IgD-negative memory B cell (primary cell): Measurements from ENCODE around the gene AQP12B. TPM values are rescaled to one million over a fixed set of nuclear protein-coding genes. Genes with fewer than 3 reads are reported as not detected.
"Not testable (repeated sequence)": the region's sequence is repeated elsewhere in the genome, so short reads cannot be mapped to it uniquely, and the experiment has no call there.

Experiments
- H3K27ac Mint-ChIP-seq, 3 donors: one replicate each; pipeline ENCODE4 v1.8.0; 2020 to 2022; ENCODE audit warnings: mild to moderate bottlenecking in 3 of 3, mixed read lengths in 3 of 3, moderate library complexity in 1 of 3
- H3K27me3 Mint-ChIP-seq: one replicate; pipeline ENCODE4 v1.8.0; 2021; ENCODE audit warnings: mixed read lengths
- H3K36me3 Mint-ChIP-seq: one replicate; pipeline ENCODE4 v1.8.0; 2020; ENCODE audit warnings: mild to moderate bottlenecking, mixed read lengths
- H3K4me1 Mint-ChIP-seq, 3 donors: one replicate each; pipeline ENCODE4 v1.8.0; 2020 to 2022; ENCODE audit warnings: mixed read lengths in 3 of 3, mild to moderate bottlenecking in 1 of 3
- H3K4me3 Mint-ChIP-seq, 4 donors: one replicate each; pipeline ENCODE4 v1.8.0; 2020 to 2022; ENCODE audit warnings: mild to moderate bottlenecking in 4 of 4, mixed read lengths in 4 of 4, moderate library complexity in 3 of 4
- H3K9me3 Mint-ChIP-seq, 3 donors: one replicate each; pipeline ENCODE4 v1.8.0; 2020 to 2021; ENCODE audit warnings: mixed read lengths in 3 of 3, mild to moderate bottlenecking in 1 of 3
- polyA plus RNA-seq: library from polyadenylated mRNA; unstranded; fragments of 300-500 nt; fragmentation: Illumina TruSeq; gene quantifications from one replicate; pipeline ENCODE4 v1.2.3, GENCODE V29; 2021

The AQP12B gene
- polyA plus RNA-seq, 1 donor from 2014 or later, result not detected

DNA sequence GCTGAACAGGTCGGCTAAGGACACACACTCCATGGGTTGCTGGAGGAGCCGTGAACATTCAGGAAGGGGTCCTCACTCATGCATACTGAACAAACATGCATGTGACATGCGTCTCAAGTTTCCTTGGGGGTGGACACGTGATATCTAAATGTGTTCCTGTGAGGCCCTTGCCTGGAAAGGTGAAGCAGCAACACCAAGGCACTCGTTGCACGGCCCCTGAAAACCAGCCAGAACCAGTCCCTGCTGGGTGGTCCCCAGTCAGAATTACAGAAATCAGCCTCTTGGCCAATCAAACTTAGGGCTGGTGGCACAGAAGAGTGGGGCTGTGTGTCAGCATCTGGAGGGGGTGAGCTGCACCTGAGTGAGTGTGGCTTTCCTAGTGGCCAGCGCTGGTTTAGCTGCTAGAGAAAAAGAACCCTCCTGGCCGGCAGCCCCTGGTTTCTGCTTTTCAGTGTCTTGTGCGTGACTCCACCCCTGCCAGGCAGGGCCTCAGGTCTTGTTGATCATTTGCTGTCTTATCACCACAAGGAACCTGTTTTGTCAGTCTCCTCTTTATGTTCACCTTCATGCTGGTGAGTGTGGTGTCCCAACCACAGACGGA, 3.2 kb upstream of the AQP12B start:
- no peak overlapping the region for H3K27ac Mint-ChIP-seq
- H3K4me3 Mint-ChIP-seq, result no peak overlapping the region
- peaks cover 8% of the 10 kb centered on the region for H3K27me3 Mint-ChIP-seq
- no peaks in the 10 kb centered on the region for H3K36me3 Mint-ChIP-seq
- H3K9me3 Mint-ChIP-seq, result no peaks in the 10 kb centered on the region
- H3K4me1 Mint-ChIP-seq, result peaks cover 0 to 5% (median 0%) of the 10 kb centered on the region in 3 donors

DNA sequence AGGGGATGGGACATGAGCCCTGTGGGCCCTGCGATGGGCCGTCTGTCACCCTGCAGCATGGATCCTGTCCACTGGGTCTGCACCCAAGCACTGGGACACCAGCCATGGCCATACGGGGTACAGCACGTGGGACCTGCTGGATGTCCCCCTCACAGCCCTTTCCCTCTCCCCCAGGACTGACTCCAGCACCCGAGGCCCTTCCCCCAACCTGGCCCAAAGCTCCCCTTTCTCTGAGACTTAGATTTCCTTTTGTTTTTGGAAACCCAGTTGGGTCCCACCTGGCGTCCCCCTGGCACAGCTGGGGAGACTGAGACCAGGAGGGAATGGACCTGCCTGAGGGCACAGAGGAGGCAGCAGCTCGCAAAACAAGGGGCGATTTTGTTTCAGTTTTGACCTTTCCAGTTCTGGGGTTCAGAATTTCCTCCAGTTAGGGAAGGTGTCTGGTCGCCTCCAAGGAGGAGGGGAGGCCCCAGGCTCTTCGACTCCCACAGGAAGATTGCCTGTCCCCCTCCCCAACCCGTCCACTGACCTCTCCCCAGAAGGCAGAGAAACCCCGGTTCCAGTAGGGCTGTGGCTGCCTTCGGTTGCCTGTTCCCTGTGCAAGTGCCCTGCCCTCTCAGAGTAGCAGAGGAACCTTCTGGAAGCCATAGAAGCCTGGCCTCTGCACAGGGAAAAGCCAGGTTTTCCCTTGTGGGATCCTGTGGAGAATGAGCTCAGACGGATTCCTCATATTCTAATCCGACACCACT, 1.5 kb upstream of the AQP12B start:
- not testable (repeated sequence) for H3K36me3 Mint-ChIP-seq, H3K9me3 Mint-ChIP-seq, H3K27me3 Mint-ChIP-seq, H3K4me1 Mint-ChIP-seq, H3K27ac Mint-ChIP-seq
- peak overlapping the region in 2 of 4 donors; percentile 39 to 58 for H3K4me3 Mint-ChIP-seq

DNA sequence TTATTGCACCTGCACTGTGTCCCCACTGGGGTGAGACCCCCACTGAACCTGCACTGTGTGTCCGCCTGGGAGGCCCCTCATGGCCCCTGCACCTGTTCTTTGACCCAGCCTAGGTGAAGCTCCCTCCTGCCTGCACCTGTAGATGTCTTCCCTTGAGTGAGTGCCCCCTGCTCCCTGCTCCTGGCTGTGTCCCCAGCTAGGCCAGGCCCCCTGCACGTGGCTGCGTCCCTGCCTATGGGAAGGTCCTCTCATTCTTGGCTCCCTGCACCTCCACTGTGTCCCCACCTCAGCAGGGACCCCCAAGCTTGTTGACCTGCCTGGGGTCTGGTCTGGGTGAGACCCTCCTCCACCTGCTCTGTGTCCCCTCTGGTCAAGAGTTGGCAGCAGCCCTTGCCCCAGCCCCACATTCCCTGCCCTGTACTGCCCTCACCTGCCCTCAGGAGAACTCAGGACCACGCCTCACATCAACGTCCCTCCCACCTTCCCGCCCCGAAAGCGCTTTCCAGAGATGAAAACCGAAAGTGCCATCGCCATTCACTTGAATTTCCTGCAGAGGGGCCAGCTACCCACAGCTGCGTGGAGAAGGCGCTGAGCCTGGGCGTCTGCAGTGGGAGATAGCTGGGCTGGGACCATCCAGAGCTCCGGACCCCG, 769 bp upstream of the AQP12B start:
- not testable (repeated sequence) for H3K27ac Mint-ChIP-seq, H3K27me3 Mint-ChIP-seq, H3K4me3 Mint-ChIP-seq, H3K4me1 Mint-ChIP-seq, H3K36me3 Mint-ChIP-seq, H3K9me3 Mint-ChIP-seq

DNA sequence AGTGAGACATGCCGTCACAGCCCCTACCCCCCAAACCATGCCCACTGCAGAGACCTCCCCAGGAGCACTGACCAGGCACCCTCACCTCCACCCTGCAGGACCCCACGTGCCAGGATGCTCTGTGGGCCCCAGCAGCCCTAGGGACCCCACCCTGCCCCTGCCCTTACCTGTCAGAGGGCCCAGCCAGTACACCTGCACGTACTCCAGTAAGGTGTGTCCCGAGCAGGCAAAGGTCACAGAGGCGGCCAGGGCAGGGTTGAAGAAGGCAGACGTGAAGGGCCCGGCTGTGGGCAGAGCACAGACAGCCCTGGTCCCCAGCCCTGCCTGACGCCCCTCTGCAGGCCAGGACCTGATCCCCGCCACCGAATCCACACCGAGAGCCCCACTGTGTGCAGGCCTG, 2.5 kb downstream of the AQP12B start:
- not testable (repeated sequence) for H3K4me3 Mint-ChIP-seq, H3K27me3 Mint-ChIP-seq, H3K27ac Mint-ChIP-seq, H3K9me3 Mint-ChIP-seq, H3K4me1 Mint-ChIP-seq, H3K36me3 Mint-ChIP-seq

DNA sequence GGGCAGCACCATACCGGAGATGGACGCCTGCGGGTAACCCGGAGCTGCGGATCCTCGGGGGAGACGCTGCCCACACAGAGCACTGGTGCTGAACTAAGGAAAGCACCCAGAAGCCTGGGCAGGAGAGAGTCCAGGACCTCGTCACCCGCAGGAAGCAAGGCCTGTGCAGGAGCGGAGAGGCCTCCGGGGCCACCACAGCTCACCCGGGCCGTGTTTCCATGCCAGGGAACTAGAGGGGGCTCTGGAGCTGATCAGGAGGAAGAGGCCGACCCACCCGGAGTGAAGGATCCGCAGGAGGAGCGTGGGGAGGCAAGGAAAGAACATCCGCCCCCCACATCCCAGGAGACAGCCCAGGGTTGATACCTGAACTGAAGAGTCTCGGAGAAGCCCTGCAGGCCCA, 3.8 kb downstream of the AQP12B start:
- H3K27ac Mint-ChIP-seq, H3K27me3 Mint-ChIP-seq, H3K4me1 Mint-ChIP-seq, H3K9me3 Mint-ChIP-seq, H3K4me3 Mint-ChIP-seq, H3K36me3 Mint-ChIP-seq: not testable (repeated sequence)

DNA sequence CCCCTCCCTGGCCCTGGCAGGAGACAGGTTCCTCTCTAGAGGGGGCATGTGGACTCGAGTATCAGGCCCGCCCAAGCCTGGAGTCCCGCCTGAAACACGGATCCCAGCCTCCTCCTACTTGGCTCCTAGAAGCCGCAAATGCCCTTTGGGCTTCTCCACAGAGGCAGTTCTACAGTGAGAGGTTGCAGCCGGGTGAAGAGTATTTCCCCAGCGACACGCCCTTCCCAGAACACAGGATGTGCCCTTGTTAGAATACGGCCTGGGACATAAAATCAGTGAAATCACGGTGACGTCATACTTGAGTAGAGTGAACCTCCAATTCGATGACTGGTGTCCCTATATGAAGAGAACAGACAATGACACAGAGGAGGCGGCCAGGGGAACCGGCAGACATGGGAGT, 4.6 kb downstream of the AQP12B start:
- not testable (repeated sequence) for H3K9me3 Mint-ChIP-seq, H3K27ac Mint-ChIP-seq, H3K36me3 Mint-ChIP-seq, H3K4me1 Mint-ChIP-seq, H3K4me3 Mint-ChIP-seq, H3K27me3 Mint-ChIP-seq

DNA sequence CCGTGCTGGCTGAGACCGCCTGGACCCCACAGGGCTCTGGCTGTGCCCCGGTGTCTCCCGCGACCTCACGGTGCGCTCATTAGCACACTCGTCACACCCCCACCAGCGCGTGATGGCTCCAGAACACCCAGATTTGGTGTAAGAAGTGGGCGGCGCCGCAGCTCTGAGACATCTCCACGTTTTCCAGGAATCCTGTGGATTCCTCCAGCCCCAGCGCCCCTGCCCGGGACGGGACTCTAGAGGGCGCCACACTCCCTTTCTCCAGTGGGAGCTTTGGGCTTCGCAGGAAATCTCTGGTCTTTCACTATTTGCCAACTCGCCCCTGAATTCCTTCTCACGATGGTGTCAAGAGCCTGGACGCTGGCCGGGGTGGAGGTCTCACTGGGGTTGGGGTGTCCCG, 7.3 kb downstream of the AQP12B start:
- not testable (repeated sequence) for H3K9me3 Mint-ChIP-seq, H3K27ac Mint-ChIP-seq, H3K36me3 Mint-ChIP-seq, H3K4me1 Mint-ChIP-seq, H3K4me3 Mint-ChIP-seq
- H3K27me3 Mint-ChIP-seq, result peaks cover 16% of the 10 kb centered on the region

DNA sequence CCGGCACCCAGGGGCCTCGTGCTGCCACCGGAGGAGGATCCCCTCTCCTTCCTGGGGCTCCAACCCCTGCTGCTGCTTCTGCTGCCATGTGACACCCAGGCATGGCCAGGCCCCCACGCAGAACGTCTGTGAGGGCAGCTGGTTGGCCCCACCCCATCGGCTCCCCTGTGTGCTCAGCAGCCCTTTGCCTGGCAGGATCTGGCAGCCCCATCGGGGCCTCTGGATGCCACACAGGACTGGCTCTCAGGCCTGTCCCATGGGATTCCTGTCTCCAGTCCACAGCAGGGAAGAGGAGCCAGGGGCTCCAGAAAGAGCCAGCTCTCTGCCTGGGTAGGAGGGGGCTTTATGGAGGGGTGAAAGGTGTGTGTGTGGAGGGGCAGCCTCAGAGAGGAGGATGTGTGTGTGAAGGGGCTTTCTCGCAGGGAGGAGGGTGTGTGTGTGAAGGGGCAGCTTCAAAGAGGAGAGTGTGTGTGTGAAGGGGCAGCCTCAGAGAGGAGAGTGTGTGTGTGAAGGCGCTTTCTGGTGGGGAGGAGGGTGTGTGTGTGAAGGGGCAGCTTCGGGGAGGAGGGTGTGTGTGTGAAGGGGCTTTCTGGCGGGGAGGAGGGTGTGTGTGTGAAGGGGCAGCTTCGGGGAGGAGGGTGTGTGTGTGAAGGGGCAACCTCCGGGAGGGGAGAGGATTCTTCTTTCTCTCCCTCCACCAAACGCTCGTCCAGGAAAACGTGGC, 8.1 kb downstream of the AQP12B start:
- not testable (repeated sequence) for H3K4me1 Mint-ChIP-seq

DNA sequence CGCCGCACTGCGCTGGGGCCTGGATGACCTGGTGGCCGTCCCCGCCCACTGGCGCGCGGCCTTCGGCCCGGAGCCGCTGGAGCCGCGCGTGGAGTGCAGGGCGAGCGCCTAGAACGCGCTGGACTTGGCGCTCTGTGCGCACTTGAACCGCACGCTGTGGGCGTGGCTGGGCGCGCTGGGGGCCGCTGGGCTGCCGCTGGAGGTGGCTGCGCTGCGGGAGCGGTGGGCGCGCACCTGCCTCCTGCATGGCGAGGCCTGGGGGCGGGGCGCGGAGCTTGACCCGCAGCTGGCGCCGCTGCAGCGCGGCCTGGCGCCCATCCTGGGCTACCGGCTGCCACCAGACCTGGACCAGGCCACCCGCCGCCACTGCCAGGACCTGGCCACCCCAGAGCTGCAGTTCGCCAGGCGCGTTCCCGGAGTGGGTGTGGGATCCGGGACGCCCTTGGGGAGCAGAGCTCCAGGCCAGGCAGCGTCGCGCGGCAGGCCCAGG, 9.9 kb downstream of the AQP12B start:
- Mint-ChIP-seq H3K4me1 (no peaks in the 10 kb centered on the region), H3K4me3 (no peak overlapping the region), H3K9me3 (peaks cover 0 to 2% (median 0%) of the 10 kb centered on the region in 3 donors), H3K27ac (no peak overlapping the region), H3K27me3 (peaks cover 16% of the 10 kb centered on the region), H3K36me3 (no peaks in the 10 kb centered on the region)

More for the DNA sequence above, 8.1 kb downstream of the AQP12B start:
- H3K27ac Mint-ChIP-seq, H3K4me3 Mint-ChIP-seq, H3K9me3 Mint-ChIP-seq, H3K36me3 Mint-ChIP-seq: not testable (repeated sequence)
- H3K27me3 Mint-ChIP-seq, result peaks cover 16% of the 10 kb centered on the region

DNA sequence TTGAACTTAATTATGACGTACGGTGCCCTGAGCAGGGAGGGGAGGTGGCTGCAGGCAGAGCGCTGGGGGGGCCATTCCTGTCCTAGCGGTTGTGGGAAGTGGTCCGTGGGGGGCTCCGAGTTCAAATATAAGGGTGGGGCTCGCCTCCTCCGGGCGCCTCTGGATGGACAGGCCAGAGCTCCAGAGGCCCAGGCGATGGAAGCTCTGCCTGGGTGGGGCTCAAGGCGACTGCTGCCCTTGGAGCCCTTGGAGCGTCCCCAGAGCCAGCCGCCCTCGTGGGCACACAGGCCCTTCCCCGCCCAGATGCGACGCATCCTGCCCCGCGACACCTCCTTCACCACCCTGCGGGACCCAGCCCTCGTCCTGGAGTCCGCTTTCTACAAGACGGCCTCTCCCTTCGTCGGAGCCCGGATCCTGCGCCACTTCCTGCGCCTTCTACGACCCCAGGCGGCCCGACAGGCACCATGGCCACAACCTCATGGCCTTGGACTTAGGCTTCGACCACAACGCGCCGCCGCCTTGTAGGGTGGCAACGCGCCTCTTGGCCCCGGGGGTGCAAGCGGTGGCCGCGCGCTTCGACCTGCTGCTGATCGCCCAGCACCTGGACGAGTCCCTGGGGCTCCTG, 10.5 kb downstream of the AQP12B start:
- H3K27ac Mint-ChIP-seq, result no peak overlapping the region
- no peak overlapping the region for H3K4me3 Mint-ChIP-seq
- peaks cover 0 to 2% (median 0%) of the 10 kb centered on the region in 3 donors for H3K9me3 Mint-ChIP-seq
- H3K36me3 Mint-ChIP-seq, result no peaks in the 10 kb centered on the region
- H3K4me1 Mint-ChIP-seq, result no peaks in the 10 kb centered on the region
- H3K27me3 Mint-ChIP-seq, result peaks cover 16% of the 10 kb centered on the region

DNA sequence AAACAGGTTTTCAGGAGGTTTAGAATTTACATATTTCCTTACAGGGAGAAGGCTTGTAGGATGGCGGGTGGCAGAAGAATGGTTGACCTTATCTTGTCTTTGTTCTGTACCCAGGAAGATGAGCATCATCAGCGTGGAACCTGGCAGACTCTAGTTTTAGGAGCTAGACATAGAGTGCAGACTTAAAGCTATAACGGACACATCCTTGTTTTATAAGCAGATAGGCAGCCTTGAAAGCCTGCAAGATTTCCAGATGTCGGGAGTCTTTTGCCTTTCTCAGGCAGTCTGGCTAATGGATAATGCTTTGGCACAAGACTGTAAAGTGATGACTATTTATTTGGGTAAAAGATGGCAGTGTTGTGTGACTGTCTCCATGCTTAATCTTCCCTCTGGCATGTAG, 11.7 kb downstream of the AQP12B start:
- Mint-ChIP-seq H3K9me3 (peaks cover 0 to 4% (median 2%) of the 10 kb centered on the region in 3 donors), H3K4me1 (no peaks in the 10 kb centered on the region), H3K36me3 (no peaks in the 10 kb centered on the region), H3K27ac (no peak overlapping the region), H3K4me3 (no peak overlapping the region), H3K27me3 (peaks cover 16% of the 10 kb centered on the region)

DNA sequence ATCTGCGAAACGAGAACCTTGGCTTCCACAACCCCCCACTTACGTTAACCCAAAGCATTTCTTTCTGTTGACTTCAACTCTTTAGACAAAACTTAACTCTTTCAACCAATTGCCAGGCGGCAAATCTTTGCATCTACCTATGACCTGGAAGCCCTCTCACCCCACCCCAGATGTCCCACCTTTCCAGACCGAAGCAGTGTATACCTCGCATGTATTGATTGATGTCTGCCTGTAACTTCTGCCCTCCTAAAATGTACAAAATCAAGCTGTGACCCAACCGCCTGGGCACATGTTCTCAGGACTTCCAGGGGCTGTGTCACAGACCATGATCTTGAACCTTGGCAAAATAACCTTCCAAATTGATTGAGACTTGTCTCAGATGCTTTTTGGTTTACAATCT, 12.3 kb downstream of the AQP12B start:
- Mint-ChIP-seq H3K36me3 (no peaks in the 10 kb centered on the region), H3K4me3 (no peak overlapping the region), H3K9me3 (peaks cover 0 to 5% (median 2%) of the 10 kb centered on the region in 3 donors), H3K27ac (no peak overlapping the region), H3K27me3 (peaks cover 16% of the 10 kb centered on the region), H3K4me1 (no peaks in the 10 kb centered on the region)

DNA sequence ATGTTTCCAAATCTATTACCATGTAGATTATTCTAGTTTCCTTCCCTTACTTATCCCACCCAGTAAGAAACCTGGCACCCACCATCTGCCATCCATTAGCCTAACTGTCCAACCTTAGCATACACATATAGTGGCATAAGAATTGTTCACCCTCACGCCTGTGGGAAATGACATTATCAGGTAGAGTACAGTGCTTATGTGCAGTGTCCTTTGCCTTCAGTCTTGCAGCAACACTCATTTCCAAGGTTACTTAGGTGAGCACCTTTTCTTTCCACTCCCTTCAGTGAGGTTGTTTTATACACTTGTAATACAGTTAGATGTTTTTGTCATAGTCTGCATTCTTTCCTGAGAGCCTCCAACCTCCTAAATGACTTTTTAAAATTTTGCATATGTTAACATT, 18.1 kb downstream of the AQP12B start:
- no peaks in the 10 kb centered on the region for H3K4me1 Mint-ChIP-seq
- no peak overlapping the region for H3K4me3 Mint-ChIP-seq
- H3K27me3 Mint-ChIP-seq, result peaks cover 2% of the 10 kb centered on the region
- peaks cover 2 to 13% (median 8%) of the 10 kb centered on the region in 3 donors for H3K9me3 Mint-ChIP-seq
- no peaks in the 10 kb centered on the region for H3K36me3 Mint-ChIP-seq
- H3K27ac Mint-ChIP-seq, result no peak overlapping the region

DNA sequence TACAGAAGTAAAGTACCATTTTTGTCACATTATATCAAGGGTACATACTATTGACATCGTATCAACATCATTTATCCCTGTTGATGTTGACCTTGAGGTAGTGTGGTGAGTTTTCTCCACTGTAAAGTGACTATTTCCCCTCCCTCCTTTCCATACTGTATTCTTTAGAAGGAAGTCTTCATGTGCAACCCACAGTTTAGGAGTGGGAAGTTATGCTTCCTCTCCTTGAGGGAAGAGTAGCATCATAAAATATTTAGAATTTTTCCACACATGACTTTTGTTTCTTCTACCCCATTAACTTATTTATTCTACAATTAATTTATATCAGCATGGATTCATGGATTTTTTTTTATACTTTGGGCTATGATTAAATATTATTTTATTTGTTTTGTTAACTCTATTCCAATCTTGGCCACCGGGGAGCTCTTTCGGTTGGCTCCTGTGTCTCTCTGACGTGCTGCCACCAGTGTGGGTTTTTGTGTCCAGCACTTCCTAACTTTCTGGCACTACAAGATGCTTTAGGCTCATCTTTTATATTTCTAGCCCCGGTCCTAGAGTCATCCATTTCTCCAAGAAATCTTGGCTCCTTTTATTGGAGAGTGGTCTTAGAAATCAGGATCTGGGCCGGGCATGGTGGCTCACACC, 19.0 kb downstream of the AQP12B start:
- H3K9me3 Mint-ChIP-seq, result peaks cover 2 to 13% (median 8%) of the 10 kb centered on the region in 3 donors
- H3K4me3 Mint-ChIP-seq, result no peak overlapping the region
- no peaks in the 10 kb centered on the region for H3K4me1 Mint-ChIP-seq
- peaks cover 2% of the 10 kb centered on the region for H3K27me3 Mint-ChIP-seq
- no peaks in the 10 kb centered on the region for H3K36me3 Mint-ChIP-seq
- H3K27ac Mint-ChIP-seq, result no peak overlapping the region
